ENCODE measurements around the gene TNP2.

- TF ChIP-seq POLR2A (IDR thresholded peaks at IDR 0.05; ENCODE audit: low read depth, low read length) (no peak), CTCF (conservative IDR thresholded peaks at IDR 0.05; ENCODE audit: low read depth, low read length) (no peak), SMC3 (IDR thresholded peaks at IDR 0.05; ENCODE audit: low read depth, low read length) (no peak), RFX5 (IDR thresholded peaks at IDR 0.05; ENCODE audit: low read depth, low read length) (no peak), CEBPB (IDR thresholded peaks at IDR 0.05; ENCODE audit: low read depth, low read length) (no peak), MXI1 (IDR thresholded peaks at IDR 0.05; ENCODE audit: borderline replicate concordance, low read depth, low read length) (no peak), RCOR1 (IDR thresholded peaks at IDR 0.05; ENCODE audit: insufficient replicate concordance, low read length) (no peak), MAFK (IDR thresholded peaks at IDR 0.05; ENCODE audit: low read depth, low read length) (no peak), ELK1 (IDR thresholded peaks at IDR 0.05; ENCODE audit: borderline replicate concordance, low read depth, low read length) (no peak), USF2 (IDR thresholded peaks at IDR 0.05; ENCODE audit: low read depth, low read length) (no peak), BHLHE40 (IDR thresholded peaks at IDR 0.05; ENCODE audit: low read depth, low read length) (no peak), RAD21 (IDR thresholded peaks at IDR 0.05; ENCODE audit: low read length) (no peak), FOS (IDR thresholded peaks at IDR 0.05; ENCODE audit: low read depth, low read length) (no peak)
Measured at GRCh38 chr16:11303405-11304138, 34.4 kb upstream of the TNP2 start.
